Daoy (cell line): Measurements from ENCODE around the gene BDKRB1. TPM values are rescaled to one million over a fixed set of nuclear protein-coding genes. Genes with fewer than 3 reads are reported as not detected.
"Not testable (repeated sequence)": the region's sequence is repeated elsewhere in the genome, so short reads cannot be mapped to it uniquely, and the experiment has no call there.

Experiments used
- DNase-seq: peaks from one replicate; pipeline ENCODE4 v3.0.0-alpha.2; 2015; ENCODE audit warnings: low read depth
- total RNA-seq: library from RNA; depleted of rRNA; stranded (reverse); fragments of >200 nt; shearing (Covaris generic); gene quantifications from 2 replicates; pipeline ENCODE4 v1.2.3, GENCODE V29; 2014

Gene BDKRB1
- total RNA-seq, 1 experiment from 2014 or later, result 0.97 TPM

GRCh38 chr14:96233661-96234060, 22.3 kb upstream of the BDKRB1 start:
- DNase-seq, result no peak

GRCh38 chr14:96235426-96235825, 20.6 kb upstream of the BDKRB1 start:
- DNase-seq, result no peak

GRCh38 chr14:96237641-96238040, 18.4 kb upstream of the BDKRB1 start:
- no peak for DNase-seq

GRCh38 chr14:96238676-96239265, 17.2 kb upstream of the BDKRB1 start:
- no peak for DNase-seq

GRCh38 chr14:96239711-96240141, 16.3 kb upstream of the BDKRB1 start:
- DNase-seq, result no peak

GRCh38 chr14:96240641-96241040, 15.4 kb upstream of the BDKRB1 start:
- no peak for DNase-seq

- DNase-seq, result no peak
Observed at GRCh38 chr14:96242126-96242525, 13.9 kb upstream of the BDKRB1 start.

- DNase-seq, result no peak
Observed at GRCh38 chr14:96243785-96244184, 12.2 kb upstream of the BDKRB1 start.

GRCh38 chr14:96245074-96245473, 10.9 kb upstream of the BDKRB1 start:
- DNase-seq, result not testable (repeated sequence)

GRCh38 chr14:96245710-96246538, 10.1 kb upstream of the BDKRB1 start:
- DNase-seq, result peak; percentile 75

- peak; percentile 93 for DNase-seq
Observed at GRCh38 chr14:96246539-96246847, 9.5 kb upstream of the BDKRB1 start.

GRCh38 chr14:96247031-96247430, 9.0 kb upstream of the BDKRB1 start:
- no peak for DNase-seq

- DNase-seq, result peak; percentile 76
Observed at GRCh38 chr14:96249029-96249428, 7.0 kb upstream of the BDKRB1 start.

- no peak for DNase-seq
Observed at GRCh38 chr14:96250485-96250884, 5.5 kb upstream of the BDKRB1 start.

- no peak for DNase-seq
Observed at GRCh38 chr14:96251656-96252155, 4.3 kb upstream of the BDKRB1 start.

GRCh38 chr14:96252323-96252998, 3.5 kb upstream of the BDKRB1 start:
- DNase-seq, result no peak

- DNase-seq, result peak; percentile 92
Observed at GRCh38 chr14:96252999-96253539, 2.9 kb upstream of the BDKRB1 start.

- no peak for DNase-seq
Observed at GRCh38 chr14:96254687-96255086, 1.3 kb upstream of the BDKRB1 start.

GRCh38 chr14:96256407-96256806, 397 bp downstream of the BDKRB1 start:
- no peak for DNase-seq

GRCh38 chr14:96257056-96257455, 1.0 kb downstream of the BDKRB1 start:
- DNase-seq, result no peak

GRCh38 chr14:96257900-96258299, 1.9 kb downstream of the BDKRB1 start:
- DNase-seq, result no peak

GRCh38 chr14:96260341-96260821, 4.4 kb downstream of the BDKRB1 start:
- no peak for DNase-seq
